LNCaP clone FGC (cell line): Measurements from ENCODE around the gene DICER1.

Source experiments
- DNase-seq: peaks from one replicate; pipeline ENCODE4 v3.0.0-alpha.2; 2011; ENCODE audit warnings: low read depth
- H3K4me3 ChIP-seq: 2 replicates; pipeline ENCODE4 v1.5.1; 2011; ENCODE audit warnings: mild to moderate bottlenecking, low read depth, low read length, control low read depth
- CTCF ChIP-seq: IDR thresholded peaks from 2 replicates; pipeline ENCODE4 v1.5.1; 2012; ENCODE audit warnings: mild to moderate bottlenecking; ENCODE audit not compliant: control insufficient read depth, insufficient read depth; ENCODE audit errors: extremely low read depth

The DICER1 gene

GRCh38 chr14:95134304-95134933, 22.9 kb downstream of the DICER1 start:
- TF ChIP-seq CTCF: no peak

GRCh38 chr14:95133282-95133681, 24.0 kb downstream of the DICER1 start:
- H3K4me3 ChIP-seq: no peak overlapping the region
- DNase-seq: no peak
- no peak for TF ChIP-seq CTCF

More at GRCh38 chr14:95134304-95134933, 22.9 kb downstream of the DICER1 start:
- H3K4me3 ChIP-seq: no peak overlapping the region
- no peak for DNase-seq

- no peak overlapping the region for H3K4me3 ChIP-seq
- DNase-seq: no peak
- TF ChIP-seq CTCF: no peak
Measured at GRCh38 chr14:95132760-95133159, 24.6 kb downstream of the DICER1 start.

- no peak overlapping the region for H3K4me3 ChIP-seq
- no peak for DNase-seq
- TF ChIP-seq CTCF: no peak
Measured at GRCh38 chr14:95130549-95130948, 26.8 kb downstream of the DICER1 start.

- DNase-seq: no peak
- no peak overlapping the region for H3K4me3 ChIP-seq
- TF ChIP-seq CTCF: no peak
Measured at GRCh38 chr14:95128140-95128539, 29.2 kb downstream of the DICER1 start.

- no peak overlapping the region for H3K4me3 ChIP-seq
- TF ChIP-seq CTCF: no peak
- no peak for DNase-seq
Measured at GRCh38 chr14:95127531-95127911, 29.8 kb downstream of the DICER1 start.

GRCh38 chr14:95126906-95127530, 30.3 kb downstream of the DICER1 start:
- TF ChIP-seq CTCF: no peak
- H3K4me3 ChIP-seq: no peak overlapping the region
- DNase-seq: no peak
